Measurements from ENCODE around the gene AGBL4. TPM values are rescaled to one million over a fixed set of nuclear protein-coding genes. Genes with fewer than 3 reads are reported as not detected.

Gene AGBL4
- total RNA-seq, 2 donors from 2014 or later = not detected

DNA sequence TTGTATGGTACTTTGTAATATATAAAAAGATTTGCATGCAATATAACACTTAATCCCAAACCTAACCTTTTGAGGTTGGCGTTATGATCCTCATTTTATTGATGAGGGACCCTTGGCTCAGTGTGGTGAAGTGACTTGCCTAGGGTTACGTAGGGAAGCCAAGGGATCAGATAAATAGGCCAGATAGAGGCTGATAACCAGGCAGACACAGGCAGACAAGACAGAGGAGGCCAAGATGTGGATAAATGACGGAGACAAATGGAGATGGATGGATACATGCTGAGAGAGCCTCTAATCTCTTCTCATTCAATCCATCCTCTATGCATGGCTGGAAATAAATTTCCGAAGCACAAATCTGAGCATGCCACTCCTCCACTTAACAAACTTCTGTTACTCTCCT lies 1414.9 kb downstream of the AGBL4 start:
- DNase-seq (ENCODE audit: low spot score) = no peak
- TF ChIP-seq, protein P1, sequence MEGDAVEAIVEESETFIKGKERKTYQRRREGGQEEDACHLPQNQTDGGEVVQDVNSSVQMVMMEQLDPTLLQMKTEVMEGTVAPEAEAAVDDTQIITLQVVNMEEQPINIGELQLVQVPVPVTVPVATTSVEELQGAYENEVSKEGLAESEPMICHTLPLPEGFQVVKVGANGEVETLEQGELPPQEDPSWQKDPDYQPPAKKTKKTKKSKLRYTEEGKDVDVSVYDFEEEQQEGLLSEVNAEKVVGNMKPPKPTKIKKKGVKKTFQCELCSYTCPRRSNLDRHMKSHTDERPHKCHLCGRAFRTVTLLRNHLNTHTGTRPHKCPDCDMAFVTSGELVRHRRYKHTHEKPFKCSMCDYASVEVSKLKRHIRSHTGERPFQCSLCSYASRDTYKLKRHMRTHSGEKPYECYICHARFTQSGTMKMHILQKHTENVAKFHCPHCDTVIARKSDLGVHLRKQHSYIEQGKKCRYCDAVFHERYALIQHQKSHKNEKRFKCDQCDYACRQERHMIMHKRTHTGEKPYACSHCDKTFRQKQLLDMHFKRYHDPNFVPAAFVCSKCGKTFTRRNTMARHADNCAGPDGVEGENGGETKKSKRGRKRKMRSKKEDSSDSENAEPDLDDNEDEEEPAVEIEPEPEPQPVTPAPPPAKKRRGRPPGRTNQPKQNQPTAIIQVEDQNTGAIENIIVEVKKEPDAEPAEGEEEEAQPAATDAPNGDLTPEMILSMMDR (IDR thresholded peaks at IDR 0.05) = no peak
- H3K4me1 ChIP-seq (ENCODE audit: control insufficient read depth in 1 of 2, low read depth in 2 of 2) = peaks cover 7% of the 10 kb centered on the region in 2 donors
- H3K4me3 ChIP-seq = no peak overlapping the region
- no peak for ATAC-seq (ENCODE audit: insufficient number of reproducible peaks, low FRiP score, low read depth)
- H3K27me3 ChIP-seq (replicated peaks; ENCODE audit: insufficient read depth) = no peaks in the 10 kb centered on the region
- no peak overlapping the region for H3K27ac ChIP-seq
- no peaks in the 10 kb centered on the region for H3K9me3 ChIP-seq
- no peaks in the 10 kb centered on the region for H3K36me3 ChIP-seq

GRCh38 chr1:48603222-48603621 lies 1420.5 kb downstream of the AGBL4 start:
- DNase-seq (ENCODE audit: low spot score) (no peak), ATAC-seq (ENCODE audit: insufficient number of reproducible peaks, low FRiP score, low read depth) (no peak)
- H3K27ac ChIP-seq = no peak overlapping the region
- TF ChIP-seq, protein P1 (IDR thresholded peaks at IDR 0.05) = no peak
- peaks cover 0 to 6% of the 10 kb centered on the region in 2 donors for H3K4me1 ChIP-seq (ENCODE audit: control insufficient read depth in 1 of 2, low read depth in 2 of 2)
- H3K9me3 ChIP-seq = no peaks in the 10 kb centered on the region
- H3K36me3 ChIP-seq = no peaks in the 10 kb centered on the region
- H3K4me3 ChIP-seq = no peak overlapping the region
- no peaks in the 10 kb centered on the region for H3K27me3 ChIP-seq (replicated peaks; ENCODE audit: insufficient read depth)

DNA sequence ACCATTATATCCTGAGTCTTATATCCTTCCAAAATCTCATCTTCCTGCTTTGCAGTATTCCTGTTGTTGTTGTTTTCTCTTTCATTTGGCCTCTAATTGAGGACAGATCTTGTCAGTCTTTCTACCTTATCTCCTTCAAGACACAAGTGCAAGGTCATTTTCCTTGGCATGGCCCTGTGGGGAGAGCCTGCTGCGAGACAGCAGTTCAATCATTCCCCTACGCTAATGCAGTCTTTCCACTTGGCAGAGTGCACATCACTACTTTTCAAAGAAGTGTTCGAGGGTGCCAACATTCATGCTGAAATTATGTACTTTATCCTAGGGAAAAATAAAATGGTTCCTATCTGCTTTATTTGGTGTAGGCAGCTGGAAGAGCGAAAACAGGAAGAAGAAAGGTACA lies 1421.4 kb downstream of the AGBL4 start:
- Histone ChIP-seq H3K27ac (no peak overlapping the region), H3K4me1 (ENCODE audit: control insufficient read depth in 1 of 2, low read depth in 2 of 2) (peaks cover 0 to 6% of the 10 kb centered on the region in 2 donors), H3K27me3 (replicated peaks; ENCODE audit: insufficient read depth) (no peaks in the 10 kb centered on the region), H3K9me3 (no peaks in the 10 kb centered on the region), H3K4me3 (no peak overlapping the region), H3K36me3 (no peaks in the 10 kb centered on the region)
- DNase-seq (ENCODE audit: low spot score) = no peak
- TF ChIP-seq, protein P1 (IDR thresholded peaks at IDR 0.05) = no peak
- ATAC-seq (ENCODE audit: insufficient number of reproducible peaks, low FRiP score, low read depth) = no peak

DNA sequence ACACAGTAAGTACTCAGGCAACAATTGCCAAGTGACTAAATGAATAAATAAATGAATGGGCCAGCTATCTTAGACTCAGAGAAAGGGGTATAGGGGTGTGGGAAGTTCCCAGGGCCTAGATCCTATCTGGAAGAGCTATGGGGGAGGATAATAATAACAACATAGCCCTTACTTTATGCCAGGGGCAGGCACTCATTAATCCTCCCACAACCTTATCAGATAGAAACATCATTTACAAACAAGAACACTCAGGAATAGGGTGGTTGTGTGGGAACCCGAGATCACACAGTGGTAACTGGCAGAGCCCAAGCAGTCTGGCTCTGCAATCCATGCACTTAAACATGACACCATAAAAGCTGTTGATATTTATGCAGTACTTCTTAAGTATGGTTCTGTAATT lies 1423.6 kb downstream of the AGBL4 start:
- H3K36me3 ChIP-seq = no peaks in the 10 kb centered on the region
- no peak for ATAC-seq (ENCODE audit: insufficient number of reproducible peaks, low FRiP score, low read depth)
- H3K27ac ChIP-seq = no peak overlapping the region
- TF ChIP-seq, protein P1 (IDR thresholded peaks at IDR 0.05) = no peak
- DNase-seq (ENCODE audit: low spot score) = no peak
- H3K4me1 ChIP-seq (ENCODE audit: control insufficient read depth in 1 of 2, low read depth in 2 of 2) = peaks cover 0 to 6% of the 10 kb centered on the region in 2 donors
- H3K9me3 ChIP-seq = no peaks in the 10 kb centered on the region
- H3K27me3 ChIP-seq (replicated peaks; ENCODE audit: insufficient read depth) = no peaks in the 10 kb centered on the region
- no peak overlapping the region for H3K4me3 ChIP-seq

DNA sequence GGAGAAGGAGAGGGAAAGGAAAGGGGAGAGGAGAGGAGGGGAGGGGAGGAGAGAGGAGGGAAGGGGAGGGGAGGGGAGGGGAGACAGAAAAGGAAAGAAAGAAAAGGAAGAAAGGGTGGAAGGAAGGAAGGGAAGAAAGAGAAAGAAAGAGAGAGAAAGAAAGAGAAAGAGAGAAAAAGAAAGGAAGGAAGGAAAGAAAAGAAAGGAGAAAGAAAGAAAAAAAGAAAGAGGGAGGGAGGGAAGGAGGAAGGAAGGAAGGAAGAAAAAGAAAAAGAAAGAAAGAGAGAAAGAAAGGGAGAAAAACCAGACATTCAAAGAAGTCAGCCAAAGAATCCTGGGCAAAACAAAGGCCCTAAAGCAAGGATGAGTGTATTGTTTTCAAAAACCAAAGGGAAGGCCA lies 1426.1 kb downstream of the AGBL4 start:
- Histone ChIP-seq H3K4me3 (no peak overlapping the region), H3K36me3 (no peaks in the 10 kb centered on the region), H3K9me3 (no peaks in the 10 kb centered on the region), H3K4me1 (ENCODE audit: control insufficient read depth in 1 of 2, low read depth in 2 of 2) (peaks cover 0 to 5% of the 10 kb centered on the region in 2 donors), H3K27me3 (replicated peaks; ENCODE audit: insufficient read depth) (no peaks in the 10 kb centered on the region), H3K27ac (no peak overlapping the region)
- DNase-seq (ENCODE audit: low spot score) (no peak), ATAC-seq (ENCODE audit: insufficient number of reproducible peaks, low FRiP score, low read depth) (no peak)
- TF ChIP-seq, protein P1 (IDR thresholded peaks at IDR 0.05) = no peak
